ENCODE results near the gene IFT80.

IFT80 gene

DNA sequence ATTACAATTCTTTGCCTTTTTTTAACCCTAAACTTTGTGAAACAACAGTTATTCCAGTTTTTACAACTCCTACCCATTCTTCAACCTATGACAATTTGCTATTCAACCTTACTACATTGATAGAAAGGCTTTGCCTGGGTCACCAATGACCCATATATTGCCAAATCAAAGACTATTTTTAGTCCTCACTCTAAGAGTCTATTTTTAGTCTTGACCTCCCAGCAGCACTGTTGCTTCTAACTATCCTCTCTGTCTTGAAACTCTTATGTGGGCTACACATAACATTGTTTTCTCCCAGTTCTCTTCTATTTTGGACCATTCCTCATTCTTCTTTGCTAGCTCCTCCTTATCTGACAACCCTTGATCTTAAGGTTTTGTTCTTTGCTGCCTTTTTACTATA lies 102.4 kb downstream of the IFT80 start:
- Histone ChIP-seq H3K4me3 (ENCODE audit: low read length) (no peak overlapping the region), H3K9me2 (replicated peaks; ENCODE audit: control insufficient read depth, low read length) (no peaks in the 10 kb centered on the region), H3F3A (ENCODE audit: control insufficient read depth, insufficient read depth) (no peaks in the 10 kb centered on the region), H3K4me1 (ENCODE audit: control insufficient read depth, low read length) (no peaks in the 10 kb centered on the region), H4K20me1 (ENCODE audit: control insufficient read depth, insufficient read depth, low read depth, low read length) (no peaks in the 10 kb centered on the region), H3K27ac (ENCODE audit: low read depth, low read length) (no peak overlapping the region), H3K9me3 (ENCODE audit: control insufficient read depth, insufficient read depth, low read length) (no peaks in the 10 kb centered on the region), H3K27me3 (ENCODE audit: control insufficient read depth, low read length) (no peaks in the 10 kb centered on the region), H3K79me2 (ENCODE audit: control insufficient read depth, low read length) (no peaks in the 10 kb centered on the region), H3K36me3 (ENCODE audit: control insufficient read depth, low read length) (no peaks in the 10 kb centered on the region), H3K4me2 (ENCODE audit: low read length) (no peak overlapping the region)
- TF ChIP-seq, protein P1, sequence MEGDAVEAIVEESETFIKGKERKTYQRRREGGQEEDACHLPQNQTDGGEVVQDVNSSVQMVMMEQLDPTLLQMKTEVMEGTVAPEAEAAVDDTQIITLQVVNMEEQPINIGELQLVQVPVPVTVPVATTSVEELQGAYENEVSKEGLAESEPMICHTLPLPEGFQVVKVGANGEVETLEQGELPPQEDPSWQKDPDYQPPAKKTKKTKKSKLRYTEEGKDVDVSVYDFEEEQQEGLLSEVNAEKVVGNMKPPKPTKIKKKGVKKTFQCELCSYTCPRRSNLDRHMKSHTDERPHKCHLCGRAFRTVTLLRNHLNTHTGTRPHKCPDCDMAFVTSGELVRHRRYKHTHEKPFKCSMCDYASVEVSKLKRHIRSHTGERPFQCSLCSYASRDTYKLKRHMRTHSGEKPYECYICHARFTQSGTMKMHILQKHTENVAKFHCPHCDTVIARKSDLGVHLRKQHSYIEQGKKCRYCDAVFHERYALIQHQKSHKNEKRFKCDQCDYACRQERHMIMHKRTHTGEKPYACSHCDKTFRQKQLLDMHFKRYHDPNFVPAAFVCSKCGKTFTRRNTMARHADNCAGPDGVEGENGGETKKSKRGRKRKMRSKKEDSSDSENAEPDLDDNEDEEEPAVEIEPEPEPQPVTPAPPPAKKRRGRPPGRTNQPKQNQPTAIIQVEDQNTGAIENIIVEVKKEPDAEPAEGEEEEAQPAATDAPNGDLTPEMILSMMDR (IDR thresholded peaks at IDR 0.05; ENCODE audit: low read depth, low read length, poor library complexity, severe bottlenecking), result no peak
- TF ChIP-seq EZH2phosphoT487 (IDR thresholded peaks at IDR 0.05; ENCODE audit: borderline replicate concordance, low read length), result no peak

DNA sequence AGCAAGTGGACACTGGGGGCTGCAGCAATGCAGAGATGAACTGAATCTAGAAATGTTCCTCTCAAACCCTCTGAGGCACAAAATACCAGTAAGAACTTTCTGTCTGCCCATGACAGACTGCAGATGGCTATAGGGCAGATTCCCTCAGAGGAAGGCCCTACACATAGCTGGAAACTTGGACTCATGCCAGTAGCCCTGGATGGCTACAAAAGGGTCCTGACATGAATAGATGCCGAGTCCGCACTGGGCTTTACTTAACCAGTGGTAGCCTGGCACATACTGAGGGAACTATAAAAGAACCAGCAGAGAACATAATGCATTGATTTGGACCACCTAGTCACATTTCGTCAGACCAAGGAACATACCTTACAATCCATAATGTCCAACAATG lies 107.1 kb downstream of the IFT80 start:
- H4K20me1 ChIP-seq (ENCODE audit: control insufficient read depth, insufficient read depth, low read depth, low read length), result no peaks in the 10 kb centered on the region
- H3K27me3 ChIP-seq (ENCODE audit: control insufficient read depth, low read length), result no peaks in the 10 kb centered on the region
- H3K27ac ChIP-seq (ENCODE audit: low read depth, low read length), result no peak overlapping the region
- TF ChIP-seq EZH2phosphoT487 (IDR thresholded peaks at IDR 0.05; ENCODE audit: borderline replicate concordance, low read length), result no peak
- TF ChIP-seq, protein P1 (IDR thresholded peaks at IDR 0.05; ENCODE audit: low read depth, low read length, poor library complexity, severe bottlenecking), result no peak
- H3K9me3 ChIP-seq (ENCODE audit: control insufficient read depth, insufficient read depth, low read length), result no peaks in the 10 kb centered on the region
- no peak overlapping the region for H3K4me3 ChIP-seq (ENCODE audit: low read length)
- H3K79me2 ChIP-seq (ENCODE audit: control insufficient read depth, low read length), result no peaks in the 10 kb centered on the region
- H3K4me2 ChIP-seq (ENCODE audit: low read length), result no peak overlapping the region
- H3K36me3 ChIP-seq (ENCODE audit: control insufficient read depth, low read length), result no peaks in the 10 kb centered on the region
- no peaks in the 10 kb centered on the region for H3K4me1 ChIP-seq (ENCODE audit: control insufficient read depth, low read length)
- no peaks in the 10 kb centered on the region for H3K9me2 ChIP-seq (replicated peaks; ENCODE audit: control insufficient read depth, low read length)
- no peaks in the 10 kb centered on the region for H3F3A ChIP-seq (ENCODE audit: control insufficient read depth, insufficient read depth)

DNA sequence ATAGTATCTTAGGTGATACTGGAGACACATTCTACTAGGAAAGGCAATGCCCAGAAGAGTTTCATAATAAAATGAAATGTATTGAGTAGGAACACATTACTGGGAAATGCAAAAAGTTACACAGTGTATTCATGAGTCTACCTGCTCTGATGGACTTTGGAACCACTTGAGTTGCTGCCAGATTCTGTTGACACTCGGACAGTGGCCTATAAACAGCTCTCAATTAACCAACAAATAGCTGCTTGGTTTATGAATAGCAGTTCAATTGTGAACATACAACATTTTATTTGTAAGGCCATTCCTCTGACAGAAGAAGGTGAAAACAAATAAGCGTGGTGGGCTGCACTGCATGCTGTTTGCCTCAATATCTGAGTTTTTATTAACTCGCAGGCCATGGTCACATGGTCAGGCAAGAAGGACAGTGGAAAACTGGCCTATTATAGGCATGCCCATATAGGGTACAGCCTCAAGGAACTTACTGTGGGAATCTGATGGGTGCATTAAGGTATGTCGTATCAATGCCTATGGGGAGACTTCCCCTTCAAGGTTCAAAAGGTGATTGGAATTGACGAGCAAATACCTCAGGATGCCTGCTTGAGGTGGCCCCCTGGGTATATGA lies 107.6 kb downstream of the IFT80 start:
- TF ChIP-seq EZH2phosphoT487 (IDR thresholded peaks at IDR 0.05; ENCODE audit: borderline replicate concordance, low read length), result no peak
- TF ChIP-seq, protein P1 (IDR thresholded peaks at IDR 0.05; ENCODE audit: low read depth, low read length, poor library complexity, severe bottlenecking), result no peak
- no peak overlapping the region for H3K4me3 ChIP-seq (ENCODE audit: low read length)
- no peaks in the 10 kb centered on the region for H4K20me1 ChIP-seq (ENCODE audit: control insufficient read depth, insufficient read depth, low read depth, low read length)
- no peaks in the 10 kb centered on the region for H3K36me3 ChIP-seq (ENCODE audit: control insufficient read depth, low read length)
- H3K4me1 ChIP-seq (ENCODE audit: control insufficient read depth, low read length), result no peaks in the 10 kb centered on the region
- no peak overlapping the region for H3K4me2 ChIP-seq (ENCODE audit: low read length)
- no peaks in the 10 kb centered on the region for H3K9me3 ChIP-seq (ENCODE audit: control insufficient read depth, insufficient read depth, low read length)
- H3K79me2 ChIP-seq (ENCODE audit: control insufficient read depth, low read length), result no peaks in the 10 kb centered on the region
- no peaks in the 10 kb centered on the region for H3F3A ChIP-seq (ENCODE audit: control insufficient read depth, insufficient read depth)
- H3K9me2 ChIP-seq (replicated peaks; ENCODE audit: control insufficient read depth, low read length), result no peaks in the 10 kb centered on the region
- no peak overlapping the region for H3K27ac ChIP-seq (ENCODE audit: low read depth, low read length)
- no peaks in the 10 kb centered on the region for H3K27me3 ChIP-seq (ENCODE audit: control insufficient read depth, low read length)
